GM23338 (cell line): ENCODE data around the gene SCAPER.

Experiments used
- JUNB ChIP-seq: IDR thresholded peaks from one replicate; pipeline ENCODE4 v1.6.1; 2016; ENCODE audit warnings: antibody characterized with exemption; ENCODE audit not compliant: unreplicated experiment
- POLR2AphosphoS5 ChIP-seq: IDR thresholded peaks from 2 replicates; pipeline ENCODE4 v1.6.1; 2016; ENCODE audit warnings: antibody characterized with exemption, low read depth
- STAT1 ChIP-seq: IDR thresholded peaks from one replicate; pipeline ENCODE4 v1.6.1; 2016; ENCODE audit warnings: antibody characterized with exemption; ENCODE audit not compliant: unreplicated experiment

DNA sequence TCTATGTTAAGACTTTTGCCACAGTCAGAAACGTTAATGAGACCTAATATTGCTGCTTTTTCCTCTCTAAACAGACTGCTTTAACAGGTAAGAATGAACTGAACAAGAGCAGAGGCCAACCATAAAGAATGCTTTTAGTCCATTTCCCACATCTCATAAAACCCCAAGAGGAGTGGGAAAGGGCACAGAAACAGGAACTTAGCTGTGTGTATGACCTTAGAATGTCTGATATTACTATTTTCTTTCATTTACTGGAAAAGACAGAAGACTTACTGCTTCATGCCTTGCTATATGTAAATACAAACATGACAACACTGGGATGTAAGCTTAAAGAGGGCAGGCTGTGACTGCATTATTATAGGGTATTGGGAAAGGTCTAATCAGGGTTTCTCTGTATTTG is 453.6 kb downstream of the SCAPER start:
- TF ChIP-seq STAT1, result no peak
- TF ChIP-seq POLR2AphosphoS5, result no peak
- no peak for TF ChIP-seq JUNB
